ENCODE results near the gene SNAP47. TPM values are rescaled to one million over a fixed set of nuclear protein-coding genes. Genes with fewer than 3 reads are reported as not detected.

The SNAP47 gene
- total RNA-seq, 1 donor from 2014 or later: 59.4 TPM

DNA sequence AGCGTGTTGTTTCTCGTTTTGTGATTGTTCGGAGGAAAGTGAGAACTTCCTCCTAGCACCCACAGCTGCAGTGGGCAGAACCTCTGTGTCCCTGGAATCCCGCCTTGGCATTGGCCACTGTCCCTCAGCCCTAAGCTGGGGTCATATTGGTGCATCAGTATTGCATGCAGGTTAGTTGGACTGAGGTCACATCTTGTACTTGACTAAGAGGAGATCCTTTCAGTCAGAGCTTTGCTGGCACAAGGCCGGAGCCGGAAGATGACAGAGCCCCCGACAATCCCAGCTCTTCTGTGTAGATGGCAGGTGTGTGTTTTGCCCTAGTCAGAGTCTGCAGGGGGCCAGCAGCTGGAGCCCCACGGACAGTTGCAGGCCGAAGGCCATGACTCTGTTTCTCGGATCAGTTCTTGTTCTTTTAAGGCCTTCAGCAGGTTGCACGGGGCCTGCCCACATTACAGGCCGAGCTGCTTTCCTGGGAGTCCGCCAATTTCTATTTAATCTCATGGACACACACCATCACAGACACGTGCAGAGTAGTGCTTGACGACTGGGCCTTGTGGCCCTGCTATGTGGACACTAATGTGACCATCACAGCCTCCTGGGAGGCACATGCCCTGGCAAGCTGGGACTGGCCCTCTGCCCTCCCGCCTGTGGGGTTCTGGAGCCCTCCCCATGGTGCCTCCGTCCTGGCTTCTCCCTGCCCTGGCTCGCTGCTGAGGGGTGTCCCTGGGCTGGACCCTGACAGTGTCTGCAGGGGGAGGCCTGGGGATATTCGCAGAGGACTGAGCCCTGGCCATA is 14.9 kb downstream of the SNAP47 start:
- no peak for DNase-seq

DNA sequence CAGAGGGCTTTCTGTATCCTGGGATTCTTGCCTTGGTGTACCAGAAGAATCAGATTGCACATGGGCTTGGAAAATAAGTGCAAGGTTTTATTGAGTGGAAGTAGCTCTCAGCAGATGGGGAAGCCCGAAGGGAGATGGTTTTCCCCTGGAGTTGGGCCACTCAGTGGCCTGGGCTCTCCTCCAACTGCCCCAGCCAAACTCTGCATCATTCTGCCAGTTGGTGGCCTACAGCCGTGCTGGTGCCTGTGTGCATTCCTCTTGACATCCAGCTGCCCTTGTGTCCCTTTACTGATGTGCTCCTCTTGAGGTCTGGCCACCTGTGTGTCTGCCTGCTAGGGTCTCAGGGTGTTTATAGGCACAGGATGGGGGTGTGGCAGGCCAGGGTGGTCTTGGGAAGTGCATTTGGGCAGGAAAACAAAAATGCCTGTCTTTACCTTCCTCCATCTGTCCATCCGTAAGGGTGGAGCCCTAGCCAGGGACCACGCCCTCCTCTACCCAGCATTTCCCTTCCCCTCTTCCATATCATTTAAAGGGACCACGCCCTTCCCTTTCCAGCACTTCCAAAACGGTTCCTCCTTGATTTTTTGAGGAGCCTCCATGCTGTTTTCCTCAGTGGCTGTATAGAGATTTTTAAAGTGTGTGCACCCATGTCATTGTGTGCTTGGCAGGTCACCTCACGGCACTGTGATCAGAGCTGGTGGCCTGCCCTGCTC is 18.9 kb downstream of the SNAP47 start:
- peak; percentile 81 for DNase-seq

DNA sequence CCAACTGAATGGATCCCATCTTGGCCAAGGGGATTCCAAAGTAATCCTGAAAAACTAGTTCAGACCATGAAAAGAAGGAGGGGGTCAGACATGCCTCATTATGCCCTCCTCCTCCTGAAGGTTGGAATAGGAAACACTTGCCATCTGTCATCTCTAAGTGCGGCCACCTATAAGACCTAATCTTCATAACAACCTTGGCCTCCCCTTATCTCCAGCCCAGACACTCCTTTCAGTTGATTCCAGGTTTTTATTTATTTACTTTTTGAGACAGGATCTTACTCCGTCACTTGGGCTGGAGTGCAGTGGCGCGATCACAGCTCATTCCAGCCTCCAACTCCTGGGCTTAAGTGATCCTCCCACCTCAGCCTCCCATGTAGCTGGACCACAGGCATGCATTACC is 19.7 kb downstream of the SNAP47 start:
- DNase-seq: no peak

DNA sequence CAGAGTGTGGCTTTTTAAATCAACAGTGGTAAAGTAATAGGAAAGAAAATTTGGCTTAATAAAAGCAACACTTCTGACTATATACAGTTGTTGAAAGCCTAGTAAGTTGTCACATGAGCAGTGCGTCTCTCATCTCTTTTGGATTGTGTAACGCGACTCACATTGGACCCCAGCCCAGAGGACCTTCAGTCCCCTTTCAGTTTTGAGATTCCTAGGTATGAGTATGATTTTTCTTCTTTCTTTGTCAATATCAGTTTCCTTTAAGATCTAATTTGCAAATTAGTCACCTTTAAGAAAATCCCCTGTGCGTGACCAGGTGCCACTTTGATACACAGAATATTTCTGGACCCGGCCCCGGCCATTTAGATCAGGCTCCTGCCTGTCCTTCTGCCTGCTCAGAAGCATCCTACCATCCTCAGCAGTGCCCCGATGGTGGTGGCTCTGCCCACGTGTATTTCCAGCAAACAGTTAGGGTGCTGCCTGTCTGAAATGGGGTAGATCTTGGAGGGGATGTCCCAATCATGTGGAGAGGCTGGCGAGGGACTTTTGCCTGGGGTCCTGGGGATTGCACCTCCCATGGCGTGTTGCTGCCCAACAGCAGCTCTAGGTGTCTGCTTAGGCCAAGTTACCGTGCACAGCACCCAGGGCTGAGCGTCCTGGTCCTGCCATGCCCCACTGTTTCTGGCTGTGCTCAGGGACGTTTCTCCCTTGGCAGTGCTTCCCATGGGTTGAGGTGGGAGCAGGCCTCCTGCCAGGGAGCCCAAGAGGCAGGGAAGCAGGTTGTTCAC is 21.1 kb downstream of the SNAP47 start:
- DNase-seq: no peak

DNA sequence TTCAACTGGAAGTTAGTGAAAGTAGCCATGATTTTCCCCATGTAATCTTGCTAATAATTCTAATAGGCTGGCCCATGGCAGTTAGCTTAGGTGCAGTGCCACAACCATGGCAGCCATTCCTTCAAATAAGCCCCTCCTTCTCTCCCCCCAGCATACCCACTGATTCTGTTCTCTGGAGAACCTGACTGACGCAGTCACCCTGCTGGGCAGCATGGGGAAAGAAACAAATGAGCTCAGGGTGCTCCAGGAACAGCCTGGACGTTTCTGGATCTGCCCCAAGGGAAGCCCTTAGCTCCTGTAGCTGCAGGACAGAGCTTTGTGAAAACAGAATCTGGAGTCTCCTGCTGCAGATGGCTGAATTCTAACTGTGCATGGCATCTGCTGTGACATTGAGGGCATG is 22.5 kb downstream of the SNAP47 start:
- no peak for DNase-seq

DNA sequence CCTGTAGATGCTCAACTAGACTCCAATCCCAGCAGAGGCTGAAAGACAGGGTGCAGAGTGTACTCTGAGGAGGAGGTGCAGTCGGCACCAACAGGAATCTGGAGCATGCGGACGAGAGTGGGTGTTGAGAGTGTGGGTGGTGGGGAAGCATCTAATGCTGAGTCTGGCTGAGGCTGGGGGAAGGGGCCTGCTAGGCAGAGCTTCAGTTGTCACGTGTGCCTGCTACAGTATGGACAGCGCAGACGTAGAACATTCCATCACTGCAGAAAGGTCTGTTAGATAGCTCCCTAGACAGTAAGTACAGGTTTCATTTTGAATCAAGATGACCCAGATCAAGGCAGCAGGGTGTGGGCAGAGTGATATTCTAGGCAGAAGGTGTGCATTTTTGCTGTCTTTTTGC is 23.1 kb downstream of the SNAP47 start:
- DNase-seq: no peak

DNA sequence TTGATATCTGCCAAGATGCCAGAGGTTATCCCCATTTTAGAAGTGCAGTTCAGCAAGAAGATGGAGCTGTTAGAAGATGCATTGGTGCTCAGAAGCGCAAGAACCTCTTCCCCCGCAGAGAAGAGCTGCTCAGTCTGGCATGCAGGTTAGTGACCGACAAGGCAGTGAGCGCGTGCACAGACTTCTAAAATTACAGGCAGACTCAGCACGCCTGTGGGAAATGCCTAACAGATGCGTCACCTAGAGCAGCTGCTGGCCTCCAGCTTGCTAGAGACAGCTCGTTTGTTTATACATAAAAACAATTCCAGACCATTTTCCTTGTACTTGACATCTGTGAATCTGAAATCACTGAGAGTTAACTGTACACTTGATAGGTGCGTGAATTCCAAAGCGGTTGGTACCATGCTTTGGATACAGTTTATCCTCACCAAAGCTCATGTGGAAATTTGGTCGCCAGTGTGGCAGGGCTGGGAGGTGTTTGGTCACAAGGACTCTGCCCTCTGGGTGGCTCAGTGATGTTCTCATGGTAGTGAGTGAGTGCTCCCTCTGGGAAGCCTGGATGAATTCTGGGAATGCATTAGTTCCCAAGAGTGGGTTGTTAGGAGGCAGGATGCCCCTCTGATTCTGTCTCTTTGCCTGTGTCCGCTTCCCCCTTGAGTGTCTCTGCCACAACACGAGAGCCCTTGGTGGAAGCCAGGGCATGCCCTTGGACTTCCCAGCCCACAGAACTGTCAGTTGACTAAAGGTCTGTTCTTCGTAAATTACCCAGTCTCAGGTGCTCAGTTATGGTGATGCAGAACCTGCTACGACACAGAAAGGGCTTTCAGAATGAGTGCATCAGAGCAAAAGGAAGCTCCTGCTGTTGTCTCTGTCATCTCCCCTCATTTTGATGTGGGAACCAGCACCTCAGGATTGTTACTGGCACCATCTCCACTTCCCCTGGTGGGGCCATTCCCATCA is 24.4 kb downstream of the SNAP47 start:
- DNase-seq: peak; percentile 95

DNA sequence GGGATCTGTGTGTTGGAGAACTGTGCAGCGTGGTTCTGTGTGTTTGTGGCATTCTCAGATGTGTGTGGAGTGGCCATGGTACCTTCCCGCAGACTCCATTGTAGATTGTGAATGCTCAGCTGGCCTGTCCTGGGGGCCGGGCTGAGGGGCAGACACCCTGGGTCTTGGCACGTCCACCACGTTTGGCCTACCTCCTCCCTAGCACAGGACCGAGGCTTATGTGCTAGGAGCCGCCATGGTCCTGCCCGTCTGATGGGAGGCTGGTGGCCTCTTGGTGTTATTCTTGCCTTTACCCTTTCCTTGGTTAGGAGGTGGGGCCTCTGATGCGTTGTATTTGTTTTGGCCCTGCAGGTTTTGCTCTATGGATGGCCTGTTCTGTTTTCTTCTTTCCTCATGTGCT is 25.1 kb downstream of the SNAP47 start:
- DNase-seq: no peak

DNA sequence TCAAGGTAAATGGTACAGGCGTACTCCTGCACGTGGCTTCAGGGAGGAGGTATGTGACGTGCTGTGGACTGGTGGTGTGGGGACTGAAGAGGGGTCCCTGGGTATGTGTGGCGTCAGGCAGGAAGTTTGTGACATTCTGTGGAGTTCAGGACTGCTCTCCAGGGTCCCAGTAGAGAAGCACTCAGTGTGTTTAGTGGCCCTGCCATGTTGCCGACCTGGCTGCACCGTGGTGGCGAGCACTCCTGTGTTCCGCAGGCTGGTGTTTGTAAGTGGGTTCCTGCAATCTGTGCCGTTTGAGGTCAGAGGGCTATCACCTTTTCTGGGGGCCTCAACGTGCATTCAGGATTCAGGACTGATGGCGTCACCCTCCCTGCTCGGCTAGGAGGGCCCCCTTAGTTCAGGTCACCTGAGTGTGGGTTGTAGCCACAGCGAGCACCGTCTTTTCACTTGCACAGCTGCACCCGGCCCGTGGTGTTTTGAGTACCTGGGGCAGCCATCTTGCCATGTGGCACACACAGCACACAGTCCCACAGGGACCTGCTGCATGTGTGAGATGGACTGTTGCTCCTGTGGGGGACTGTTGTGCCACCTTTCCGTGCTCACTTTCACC is 26.5 kb downstream of the SNAP47 start:
- no peak for DNase-seq

DNA sequence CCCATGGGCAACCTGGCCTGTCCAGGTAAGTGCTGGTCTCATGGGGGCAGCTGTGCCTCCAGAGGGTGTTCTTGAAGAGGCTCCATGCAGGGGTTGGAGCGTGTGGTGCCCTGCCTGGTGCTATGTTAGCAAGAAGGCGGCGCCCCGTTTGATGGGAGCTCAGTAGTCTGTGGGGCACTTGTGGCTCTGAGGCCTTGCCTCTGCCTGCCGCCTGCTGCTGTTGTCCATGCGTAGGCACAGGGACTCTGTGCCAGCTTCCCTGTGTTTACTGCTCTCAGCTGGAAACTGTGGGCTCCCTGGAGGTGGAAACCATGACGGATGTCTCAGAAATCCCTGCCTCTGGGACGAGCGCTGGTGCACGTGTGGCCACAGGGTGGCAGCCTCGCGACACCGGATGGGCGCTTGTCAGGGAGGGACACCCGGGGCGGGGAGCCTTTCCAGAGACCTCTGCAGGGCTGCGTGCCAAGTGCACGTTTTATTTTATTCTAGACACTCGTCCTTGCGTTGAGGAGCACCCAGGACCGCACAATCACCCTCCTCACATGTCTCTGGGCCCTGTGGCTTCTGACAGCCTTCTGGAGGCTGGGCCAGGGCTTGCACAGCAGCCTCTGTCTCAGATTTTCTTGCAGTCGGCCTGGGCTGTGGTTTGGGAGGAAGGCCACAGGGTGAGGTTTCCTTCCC is 27.1 kb downstream of the SNAP47 start:
- DNase-seq: peak; percentile 94

DNA sequence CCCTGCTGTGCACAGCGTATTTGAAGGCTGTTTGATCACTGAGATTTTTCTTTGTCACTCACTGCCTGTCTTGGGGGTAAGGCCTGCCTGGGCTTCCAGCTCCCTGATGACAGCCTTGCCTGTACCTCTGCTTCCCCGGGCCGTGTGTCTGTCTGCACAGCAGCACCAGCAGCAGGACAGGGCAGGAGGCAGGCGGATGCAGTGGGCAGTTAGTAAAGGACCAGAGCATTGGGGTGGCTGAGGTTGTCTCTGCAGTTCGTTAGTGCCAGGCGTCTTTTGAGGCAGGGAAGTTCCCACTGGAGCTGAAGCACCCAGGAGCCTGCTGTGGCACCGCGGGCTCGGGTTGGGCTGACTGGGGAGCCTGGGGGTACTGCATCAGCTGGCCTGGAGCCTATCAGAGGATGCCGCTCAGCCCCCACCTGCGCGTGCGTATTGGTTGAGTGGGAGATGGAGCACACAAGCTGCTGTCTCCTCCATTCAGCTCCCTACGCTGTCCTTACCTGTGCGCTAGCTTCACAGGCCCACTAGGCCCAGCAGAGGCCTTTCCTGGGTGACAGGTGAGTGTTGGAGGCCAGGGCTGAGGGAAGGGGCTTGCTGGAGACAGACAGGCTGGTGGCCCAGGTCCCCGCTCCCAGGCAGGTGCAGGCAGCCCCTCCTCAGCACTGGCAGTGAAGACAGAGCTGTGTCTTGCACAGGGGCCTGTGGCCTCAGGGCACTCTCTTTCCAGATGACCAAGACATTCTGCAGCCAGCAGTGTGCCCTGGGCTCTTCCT is 28.2 kb downstream of the SNAP47 start:
- DNase-seq: no peak

DNA sequence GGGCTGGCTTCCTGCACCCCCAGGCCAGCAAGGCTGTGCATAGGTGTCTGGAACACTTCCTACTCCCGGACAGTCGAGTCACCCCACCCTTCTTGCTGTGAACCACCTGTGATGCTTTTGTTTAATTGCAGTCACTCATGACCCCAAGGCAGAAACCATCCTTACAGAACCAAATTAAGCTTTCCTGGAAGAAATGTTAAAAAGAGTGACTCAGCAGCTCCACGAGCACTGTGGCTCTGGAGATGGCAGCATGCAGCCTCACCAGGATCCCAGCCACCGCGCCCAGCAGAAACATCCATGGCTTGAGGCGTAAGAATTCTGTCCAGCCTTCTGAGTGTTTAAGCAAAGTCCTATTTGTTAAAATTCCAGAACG is 28.8 kb downstream of the SNAP47 start:
- DNase-seq: no peak

DNA sequence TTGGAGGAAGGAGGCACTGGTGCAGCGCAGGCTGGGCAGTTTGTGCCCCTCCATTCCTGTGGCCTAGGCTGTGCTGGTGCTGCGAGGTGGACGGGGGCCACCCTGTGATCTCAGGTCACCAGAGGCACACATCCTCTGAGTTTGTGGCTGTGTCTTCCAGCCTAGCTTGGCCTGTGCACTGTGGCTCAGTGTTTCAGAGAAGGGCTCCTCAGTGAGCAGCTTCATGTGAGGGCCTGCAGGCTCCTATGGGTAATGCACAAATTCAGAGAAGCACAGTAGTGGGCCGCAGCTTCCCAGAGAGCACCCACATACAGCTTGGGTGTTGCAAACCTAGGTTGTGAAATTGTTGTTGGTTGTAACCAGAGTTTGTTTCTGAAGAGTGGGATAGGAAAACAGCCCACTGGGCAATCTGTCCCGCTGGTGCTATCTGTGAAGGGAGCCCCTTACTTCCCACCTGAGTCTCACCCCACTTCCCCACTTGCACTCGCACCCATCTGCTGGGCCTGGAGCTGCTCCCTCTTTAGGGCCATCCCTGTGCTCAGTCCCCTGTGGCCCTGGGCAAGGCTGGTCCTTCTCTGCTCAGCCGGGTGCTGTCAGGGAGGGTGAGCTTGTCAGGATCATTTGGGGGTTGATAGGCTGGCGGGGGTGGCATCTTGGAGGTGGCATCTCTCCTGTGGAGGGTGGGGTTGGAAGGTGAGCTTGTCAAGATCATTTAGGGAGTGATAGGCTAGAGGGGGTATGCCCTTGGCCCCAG is 30.2 kb downstream of the SNAP47 start:
- no peak for DNase-seq

DNA sequence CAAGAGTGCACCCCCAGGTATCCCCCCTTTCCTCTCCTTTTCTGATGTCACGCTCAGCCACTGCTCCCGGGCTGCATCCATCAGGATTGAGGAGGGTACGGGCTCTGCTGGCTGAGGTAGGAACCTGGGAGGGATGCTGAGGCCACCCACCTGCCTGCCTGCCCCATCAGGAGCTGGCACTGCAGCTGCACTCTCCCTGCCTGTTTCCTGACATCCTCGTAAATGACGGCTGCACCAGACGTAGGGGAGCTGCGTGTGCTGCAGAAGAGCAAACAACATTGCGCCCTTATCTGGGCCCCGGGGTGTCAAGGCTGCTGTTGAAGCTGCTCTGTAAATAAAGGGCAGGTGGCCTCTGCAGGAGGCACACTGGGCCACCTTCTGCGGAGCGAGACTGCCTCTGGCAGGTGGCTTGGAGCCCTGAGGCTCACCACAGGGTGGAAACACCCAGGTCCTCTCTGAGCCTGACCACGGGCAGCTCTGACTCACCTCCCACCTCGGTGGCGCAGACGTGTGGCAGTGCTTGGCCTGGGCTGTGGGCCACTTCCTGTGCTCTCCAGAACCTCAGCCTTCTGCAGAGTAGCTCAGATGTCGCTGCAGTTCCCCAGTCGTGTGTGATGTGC is 30.9 kb downstream of the SNAP47 start:
- no peak for DNase-seq

DNA sequence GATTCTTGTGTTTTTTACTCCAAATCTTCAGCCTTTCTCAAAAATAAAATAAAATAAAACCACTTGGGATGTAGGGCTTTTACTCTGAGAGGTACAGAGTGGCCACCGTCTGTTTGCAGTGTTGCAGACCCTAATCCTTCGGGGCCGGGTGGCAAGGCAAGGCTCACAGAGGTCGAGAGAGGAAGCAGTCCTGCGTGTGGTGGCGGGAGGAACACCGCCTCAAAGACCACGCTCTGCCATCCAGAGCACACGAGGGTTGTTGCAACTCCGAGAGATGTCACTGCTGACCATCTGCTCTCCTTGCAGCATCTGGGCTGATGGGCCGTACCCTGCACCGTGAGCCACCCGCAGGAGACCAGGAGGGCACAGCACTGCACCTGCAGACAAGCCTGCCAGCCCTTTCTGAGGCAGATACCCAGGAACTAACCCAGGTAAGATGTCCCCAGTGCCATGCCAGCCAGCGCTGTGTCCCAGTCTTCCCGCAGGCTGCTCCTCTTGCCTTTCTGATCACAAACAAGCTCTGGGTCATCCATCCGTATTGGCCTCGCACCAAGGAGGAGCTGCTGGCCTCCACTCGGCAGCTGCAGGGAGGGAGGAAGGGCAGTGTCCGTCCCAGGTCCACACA is 31.5 kb downstream of the SNAP47 start:
- no peak for DNase-seq

DNA sequence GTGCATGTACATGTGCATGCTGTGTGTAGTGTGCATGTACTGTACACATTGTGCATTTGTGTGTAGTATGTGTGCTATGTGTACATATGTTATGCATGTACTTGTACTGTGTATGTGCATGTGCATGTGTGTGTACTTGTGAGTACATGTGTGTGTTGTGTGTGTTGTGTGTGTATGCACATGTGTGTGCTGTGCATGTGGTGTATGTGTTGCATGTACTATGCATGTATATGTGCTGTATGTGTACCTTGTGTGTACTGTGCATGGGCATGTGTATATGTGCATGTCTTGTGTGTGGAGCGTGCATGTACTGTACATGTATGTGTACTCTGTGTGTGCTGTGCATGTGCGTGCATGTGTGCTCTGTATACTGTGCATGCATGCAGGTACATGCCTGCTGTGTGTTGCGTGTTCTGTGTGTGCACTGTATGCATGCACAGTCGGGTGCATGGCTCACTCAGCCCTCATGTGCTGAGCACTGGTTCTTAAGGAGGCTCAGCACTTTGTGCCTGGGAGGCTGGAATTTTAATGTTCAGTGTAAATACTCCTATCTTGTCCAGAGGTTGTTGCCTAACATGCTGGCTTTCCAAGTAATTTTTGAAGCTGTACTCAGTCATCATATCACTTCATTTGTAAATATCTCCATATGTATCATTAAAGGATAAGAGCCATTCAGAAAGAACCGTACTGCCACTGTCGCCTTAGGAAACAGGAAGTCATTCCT is 32.3 kb downstream of the SNAP47 start:
- DNase-seq: no peak

DNA sequence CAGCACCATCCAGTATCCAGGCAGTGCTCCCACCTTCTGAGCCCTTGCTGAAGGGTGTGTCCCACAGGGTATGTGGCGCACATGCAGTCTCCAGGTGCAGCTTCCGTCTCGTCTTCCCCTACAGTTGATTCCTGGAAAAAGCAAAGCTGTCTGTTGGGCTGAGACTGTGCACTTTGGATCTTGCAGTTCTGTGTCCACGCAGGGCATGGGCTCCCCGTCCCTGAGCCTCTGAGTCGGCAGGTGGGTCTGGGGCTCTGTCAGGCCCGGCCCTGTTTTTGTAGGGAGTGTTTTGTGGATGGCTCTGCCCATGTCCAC is 32.8 kb downstream of the SNAP47 start:
- no peak for DNase-seq

DNA sequence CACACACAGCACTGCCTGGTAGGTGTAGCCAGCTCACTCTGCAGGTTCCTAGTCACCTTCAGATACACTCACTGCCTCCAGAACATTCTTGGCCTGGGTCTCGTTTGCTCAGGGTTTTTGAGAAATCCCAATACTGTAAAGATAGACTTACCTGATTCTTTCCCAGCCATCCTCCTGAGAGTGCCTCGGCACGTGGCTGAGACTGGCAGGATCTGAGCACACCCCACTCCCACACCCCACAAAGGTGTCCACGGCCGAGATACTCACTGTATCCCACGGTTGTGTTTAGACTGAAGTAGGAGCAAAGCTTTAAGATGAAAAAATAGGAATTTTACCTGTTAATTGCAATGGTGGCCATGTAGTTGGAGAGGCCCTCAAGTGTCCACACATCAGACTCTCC is 33.4 kb downstream of the SNAP47 start:
- DNase-seq: no peak

Data from tongue (tissue), 2 donors.